Heart left ventricle (tissue), 16 donors: ENCODE data around the gene NCKAP1. TPM values are rescaled to one million over a fixed set of nuclear protein-coding genes. Genes with fewer than 3 reads are reported as not detected.
"Not testable (repeated sequence)": the region's sequence is repeated elsewhere in the genome, so short reads cannot be mapped to it uniquely, and the experiment has no call there.

Experiments
- ATAC-seq, 4 donors: fragments of 200-7000 bp; cut with Tn5 transposase; one replicate each; pipeline ENCODE4 v1.9.1; 2020 to 2022; ENCODE audit warnings: moderate library complexity in 4 of 4, mild to moderate bottlenecking in 3 of 4, moderate number of reproducible peaks in 1 of 4
- DNase-seq, 5 donors: peaks; one replicate each; pipeline ENCODE4 v3.0.0-alpha.2; 2020
- H3K27ac ChIP-seq, 12 donors: fragments of 200-600 bp; sonication (generic) in 4 of 12; one replicate each; pipeline versions ENCODE4 v1.5.0 to v1.8.0; 2016 to 2022; ENCODE audit warnings: mild to moderate bottlenecking in 2 of 12
- H3K27me3 ChIP-seq, 9 donors: fragments of 200-600 bp; sonication (generic) in 2 of 9; one replicate each; pipeline versions ENCODE4 v1.5.1 to v1.8.0; 2016 to 2022; ENCODE audit warnings: mild to moderate bottlenecking in 3 of 9
- H3K36me3 ChIP-seq, 9 donors: fragments of 200-600 bp; sonication (generic) in 2 of 9; one replicate each; pipeline versions ENCODE4 v1.5.0 to v1.8.0; 2018 to 2022; ENCODE audit warnings: mild to moderate bottlenecking in 2 of 9
- H3K4me1 ChIP-seq, 12 donors: fragments of 200-600 bp; sonication (generic) in 4 of 12; one replicate each; pipeline versions ENCODE4 v1.5.0 to v1.8.0; 2016 to 2022; ENCODE audit warnings: mild to moderate bottlenecking in 3 of 12
- H3K4me3 ChIP-seq, 12 donors: fragments of 200-600 bp; sonication (generic) in 4 of 12; one replicate each; pipeline versions ENCODE4 v1.5.0 to v1.8.0; 2017 to 2022; ENCODE audit warnings: mild to moderate bottlenecking in 9 of 12, moderate library complexity in 4 of 12
- H3K9me3 ChIP-seq, 12 donors: fragments of 200-600 bp; sonication (generic) in 4 of 12; one replicate each; pipeline versions ENCODE4 v1.5.0 to v1.8.0; 2016 to 2022; ENCODE audit warnings: mild to moderate bottlenecking in 1 of 12
- CTCF ChIP-seq, 12 donors: fragments of 200-600 bp; sonication (generic) in 4 of 12; IDR thresholded peaks; one replicate each; pipeline versions ENCODE4 v1.5.0 to v1.8.0; 2018 to 2022; ENCODE audit warnings: antibody characterized with exemption in 12 of 12, mild to moderate bottlenecking in 5 of 12
- POLR2A ChIP-seq, 2 donors: fragments of 450-650 bp; IDR thresholded peaks; one replicate each; pipeline ENCODE4 v1.6.1; 2017; ENCODE audit warnings: antibody characterized with exemption in 2 of 2, mild to moderate bottlenecking in 2 of 2, moderate library complexity in 2 of 2
- WGBS, 4 donors: extraction: QIAGEN DNeasy Blood & Tissue Kit in 2 of 4; methylation state at CpG; one replicate each; pipeline versions ENCODE4 v1.1.5 to v1.1.7; 2013 to 2018; 5-methylcytosine and 5-hydroxymethylcytosine counted together
- intact Hi-C, 10 donors: fragments of 100-400 bp; cut with DNase I; formaldehyde crosslinking; loops; one replicate each; pipeline versions ENCODE4 v1.11.1 to v1.14.2; 2022
- polyA plus RNA-seq, 2 donors: library from polyadenylated mRNA; stranded (reverse); fragments of 200-250 nt; gene quantifications; one replicate each; pipeline ENCODE4 v1.2.3, GENCODE V29; 2013
- total RNA-seq, 9 donors: library from RNA; depleted of rRNA in 2 of 9; stranded (reverse); fragments of >200 nt in 2 of 9; fragmentation: NEBNext Ultra II Directional in 3 of 9; extraction: Animal tissue kit (Norgen Biotek cat#: 25700) in 3 of 9; gene quantifications; one replicate each; pipeline versions ENCODE4 v1.1.0 to v1.2.4, GENCODE V29; 2016 to 2023
- donor health status: ischemic (EF 13 %, LVEDD 7.1; RV severe dilation, severe dysfunction).
- donor health status: healthy with polysubstance abuse.
- donor health status: DM: no; HTN: yes; CAD: no.
- donor health status: DM: no; HTN: no; CAD: no.
- donor health status: ischemic (EF 25% LVEDD 6.9; RV normal size, moderate dysfunction).
- donor health status: ischemic (EF 25% LVEDD 5.7; RV mildly dilated, moderate dysfunction).
- donor health status: healthy.
- donor health status: DM: yes; HTN: yes; CAD: no.
- donor health status: ischemic (EF 35%, LVEDD 5.7; RV mildly dilated, moderate dysfunction).
- donor health status: nonischemic (EF 11% LVEDD 7.7; RV severe dilation, severe dysfunction).
- donor health status: DM: yes; HTN: yes; CAD: no.
- donor health status: PGD.
- donor health status: ischemic (EF 29% LVEDD 5.4; RV normal size, mild dysfunction).
- donor health status: nonischemic (EF 23%, LVEDD 6.1; RV moderate dilation, normal function).

The NCKAP1 gene
- total and polyA plus RNA-seq, 11 donors, result 33.5 to 168 (median 138) TPM

- H3K27me3 ChIP-seq, result no peaks in the 10 kb centered on the region
- H3K4me3 ChIP-seq, result no peak overlapping the region
- no peak for DNase-seq
- H3K9me3 ChIP-seq, result peaks cover 0 to 2% (median 0%) of the 10 kb centered on the region in 12 donors
- no peaks in the 10 kb centered on the region for H3K4me1 ChIP-seq
- WGBS, 4 donors, result 88 to 91% (median 90%) methylated on average over 6 of the region's 6 CpGs
- ATAC-seq, result no peak
- H3K27ac ChIP-seq, result no peak overlapping the region
- intact Hi-C loops, result no loop called here
- no peak for TF ChIP-seq CTCF (IDR thresholded peaks at IDR 0.05)
- no peak for TF ChIP-seq POLR2A (IDR thresholded peaks at IDR 0.05)
- H3K36me3 ChIP-seq, result no peaks in the 10 kb centered on the region
Measured at GRCh38 chr2:182895798-182896197, 142.5 kb downstream of the NCKAP1 start.

GRCh38 chr2:182895169-182895568 lies 143.1 kb downstream of the NCKAP1 start:
- Histone ChIP-seq H3K4me3 (no peak overlapping the region), H3K27me3 (no peaks in the 10 kb centered on the region), H3K27ac (no peak overlapping the region), H3K36me3 (no peaks in the 10 kb centered on the region), H3K9me3 (peaks cover 0 to 2% (median 0%) of the 10 kb centered on the region in 12 donors), H3K4me1 (no peaks in the 10 kb centered on the region)
- DNase-seq (no peak), ATAC-seq (no peak)
- intact Hi-C loops, result no loop called here
- TF ChIP-seq CTCF (IDR thresholded peaks at IDR 0.05) (no peak), POLR2A (IDR thresholded peaks at IDR 0.05) (no peak)
- WGBS, 4 donors, result 92 to 96% (median 92%) methylated on average over 4 of the region's 4 CpGs

GRCh38 chr2:182894174-182894573 lies 144.1 kb downstream of the NCKAP1 start:
- intact Hi-C loops, result no loop called here
- H3K36me3 ChIP-seq, result no peaks in the 10 kb centered on the region
- no peak for ATAC-seq
- peaks cover 0 to 2% (median 0%) of the 10 kb centered on the region in 12 donors for H3K9me3 ChIP-seq
- 91 to 98% (median 97%) methylated on average over 9 of the region's 9 CpGs for WGBS, 4 donors
- H3K27ac ChIP-seq, result no peak overlapping the region
- no peaks in the 10 kb centered on the region for H3K27me3 ChIP-seq
- no peaks in the 10 kb centered on the region for H3K4me1 ChIP-seq
- TF ChIP-seq CTCF (IDR thresholded peaks at IDR 0.05), result no peak
- TF ChIP-seq POLR2A (IDR thresholded peaks at IDR 0.05), result no peak
- no peak overlapping the region for H3K4me3 ChIP-seq
- DNase-seq, result peak in 1 of 5 donors; percentile 47

- Histone ChIP-seq H3K4me1 (no peaks in the 10 kb centered on the region), H3K4me3 (no peak overlapping the region), H3K36me3 (no peaks in the 10 kb centered on the region), H3K9me3 (peaks cover 0 to 2% (median 0%) of the 10 kb centered on the region in 12 donors), H3K27me3 (no peaks in the 10 kb centered on the region), H3K27ac (no peak overlapping the region)
- 89 to 97% (median 95%) methylated on average over 11 of the region's 11 CpGs for WGBS, 4 donors
- DNase-seq (no peak), ATAC-seq (no peak)
- TF ChIP-seq POLR2A (IDR thresholded peaks at IDR 0.05) (no peak), CTCF (IDR thresholded peaks at IDR 0.05) (no peak)
- intact Hi-C loops, result no loop called here
Measured at GRCh38 chr2:182893666-182894065, 144.6 kb downstream of the NCKAP1 start.

- ATAC-seq, H3K4me1 ChIP-seq, intact Hi-C loops, H3K4me3 ChIP-seq, H3K9me3 ChIP-seq, H3K36me3 ChIP-seq, H3K27ac ChIP-seq, DNase-seq, H3K27me3 ChIP-seq: not testable (repeated sequence)
- WGBS, 4 donors, result 93 to 98% (median 96%) methylated on average over 7 of the region's 7 CpGs
Measured at GRCh38 chr2:182893035-182893434, 145.2 kb downstream of the NCKAP1 start.
